GM12801 (cell line): ENCODE measurements around the gene MILR1.

Source experiments
- TF ChIP-seq, protein P1 (sequence below): IDR thresholded peaks from one replicate; pipeline ENCODE4 v1.5.1; 2011; ENCODE audit warnings: control low read depth; ENCODE audit not compliant: insufficient read length; ENCODE audit errors: extremely low read depth

MILR1 gene

GRCh38 chr17:64470625-64471024, 21.7 kb downstream of the MILR1 start:
- TF ChIP-seq, protein P1, sequence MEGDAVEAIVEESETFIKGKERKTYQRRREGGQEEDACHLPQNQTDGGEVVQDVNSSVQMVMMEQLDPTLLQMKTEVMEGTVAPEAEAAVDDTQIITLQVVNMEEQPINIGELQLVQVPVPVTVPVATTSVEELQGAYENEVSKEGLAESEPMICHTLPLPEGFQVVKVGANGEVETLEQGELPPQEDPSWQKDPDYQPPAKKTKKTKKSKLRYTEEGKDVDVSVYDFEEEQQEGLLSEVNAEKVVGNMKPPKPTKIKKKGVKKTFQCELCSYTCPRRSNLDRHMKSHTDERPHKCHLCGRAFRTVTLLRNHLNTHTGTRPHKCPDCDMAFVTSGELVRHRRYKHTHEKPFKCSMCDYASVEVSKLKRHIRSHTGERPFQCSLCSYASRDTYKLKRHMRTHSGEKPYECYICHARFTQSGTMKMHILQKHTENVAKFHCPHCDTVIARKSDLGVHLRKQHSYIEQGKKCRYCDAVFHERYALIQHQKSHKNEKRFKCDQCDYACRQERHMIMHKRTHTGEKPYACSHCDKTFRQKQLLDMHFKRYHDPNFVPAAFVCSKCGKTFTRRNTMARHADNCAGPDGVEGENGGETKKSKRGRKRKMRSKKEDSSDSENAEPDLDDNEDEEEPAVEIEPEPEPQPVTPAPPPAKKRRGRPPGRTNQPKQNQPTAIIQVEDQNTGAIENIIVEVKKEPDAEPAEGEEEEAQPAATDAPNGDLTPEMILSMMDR, result no peak

GRCh38 chr17:64471440-64471839, 22.5 kb downstream of the MILR1 start:
- TF ChIP-seq, protein P1, result no peak

GRCh38 chr17:64472564-64472963, 23.6 kb downstream of the MILR1 start:
- TF ChIP-seq, protein P1, result no peak

- TF ChIP-seq, protein P1, result no peak
These were observed 28.9 kb downstream of the MILR1 start for GRCh38 chr17:64477849-64478248.

DNA sequence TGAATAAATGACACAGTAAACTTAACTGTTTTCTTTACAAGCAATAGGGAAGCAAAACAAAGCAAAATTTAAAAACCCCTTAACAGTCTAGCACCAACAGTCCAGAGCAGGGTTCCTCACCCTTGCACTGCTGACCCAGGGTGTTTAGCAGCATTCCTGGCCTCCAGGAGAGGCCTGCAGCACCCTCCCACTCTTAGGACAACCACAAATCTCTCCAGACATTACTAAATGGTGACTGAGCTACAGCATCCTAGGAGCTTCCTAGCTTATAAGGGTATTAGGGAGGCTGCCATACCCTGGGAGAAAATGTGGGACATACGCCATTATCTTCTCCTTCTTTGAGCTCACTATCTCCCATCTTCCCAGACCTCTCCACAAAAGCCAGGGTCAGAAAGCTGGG, 32.0 kb downstream of the MILR1 start:
- TF ChIP-seq, protein P1, result no peak

- TF ChIP-seq, protein P1, result no peak
These were observed 35.5 kb downstream of the MILR1 start for GRCh38 chr17:64484380-64484779.

DNA sequence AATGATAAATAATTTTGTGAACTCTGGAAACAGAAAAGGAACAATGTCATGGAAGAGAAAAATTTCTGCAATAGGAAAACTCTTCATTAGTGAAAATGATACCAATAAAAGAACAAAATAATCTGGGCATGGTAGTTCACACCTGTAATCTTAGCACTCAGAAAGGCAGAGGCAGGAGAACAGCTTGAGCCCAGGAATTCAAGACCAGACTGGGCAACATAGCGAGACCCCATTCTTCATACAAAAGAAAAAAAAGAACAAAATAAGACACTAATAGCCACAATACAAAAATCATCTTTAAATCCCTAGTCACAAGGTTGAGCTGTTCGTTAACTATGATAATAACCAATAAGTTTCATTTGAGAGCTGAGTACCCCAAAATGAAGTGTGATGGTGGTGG, 39.4 kb downstream of the MILR1 start:
- TF ChIP-seq, protein P1, result no peak

DNA sequence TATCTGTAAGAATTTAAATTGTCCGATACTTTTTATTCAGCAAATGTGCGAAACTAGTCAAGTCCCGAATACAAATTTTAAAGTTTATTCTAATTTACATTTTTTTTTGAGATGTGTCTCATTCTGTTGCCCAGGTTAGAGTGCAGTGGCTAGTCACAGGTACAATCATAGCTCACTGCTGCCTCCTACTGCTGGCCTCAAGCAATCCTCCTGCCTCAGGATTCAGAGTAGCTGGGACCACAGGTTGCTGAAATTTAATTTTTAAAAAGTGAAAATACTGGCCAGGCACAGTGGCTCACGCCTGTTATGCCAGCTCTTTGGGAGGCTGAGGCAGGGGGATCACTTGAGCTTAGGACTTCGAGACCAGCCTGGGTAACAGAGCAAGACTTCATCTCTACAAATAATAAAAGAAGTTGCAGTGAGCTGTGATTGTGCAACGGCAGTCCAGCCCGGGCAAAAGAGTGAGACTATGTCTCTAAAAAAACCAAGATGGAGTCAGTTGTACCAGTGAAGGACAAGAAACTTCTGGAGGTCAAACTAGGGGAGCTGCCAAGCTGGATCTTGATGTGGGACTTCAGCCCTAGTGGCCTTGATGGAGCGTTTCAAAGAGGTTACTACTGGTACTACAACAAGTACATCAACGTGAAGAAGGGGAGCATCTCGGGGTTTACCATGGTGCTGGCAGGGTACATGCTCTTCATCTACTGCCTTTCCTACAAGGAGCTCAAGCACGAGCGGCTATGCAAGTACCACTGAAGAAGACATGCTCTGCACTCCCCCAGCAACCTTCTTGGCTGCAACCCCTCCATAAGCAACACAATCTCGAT, 42.3 kb downstream of the MILR1 start:
- TF ChIP-seq, protein P1, result no peak
